ENCODE measurements around the gene HTT. TPM values are rescaled to one million over a fixed set of nuclear protein-coding genes. Genes with fewer than 3 reads are reported as not detected.

HTT gene
- total and polyA plus RNA-seq, 2 of the 8 experiments (the other 6 are each of a cell fraction or from before 2014, with no cell fraction given): 24.0 to 71.0 TPM

GRCh38 chr4:3107271-3107670, 32.8 kb downstream of the HTT start:
- H3K9ac ChIP-seq (replicated peaks in 1 of 4; ENCODE audit: extremely low read depth in 1 of 4, low read depth in 3 of 4, low read length in 3 of 4): no peak overlapping the region
- no peak overlapping the region for H2BK20ac ChIP-seq (ENCODE audit: low read length)
- DNase-seq (ENCODE audit: low read depth in 1 of 2, low spot score in 2 of 2) (no peak), FAIRE-seq (no peak)
- no peak overlapping the region; the same call in 1 of the 2 replicates for H4K8ac ChIP-seq (ENCODE audit: extremely low read depth, insufficient read depth, low read length)
- H3K4me2 ChIP-seq (ENCODE audit: insufficient read depth in 1 of 2, low read depth in 2 of 2, low read length in 2 of 2): no peak overlapping the region
- no peak overlapping the region for H2AFZ ChIP-seq (ENCODE audit: low read length)
- no peak overlapping the region for H3K27ac ChIP-seq (ENCODE audit: low read depth, low read length)
- H3K18ac ChIP-seq (ENCODE audit: extremely low read depth, low read length): no peak overlapping the region
- peaks cover 6% of the 10 kb centered on the region for H3K79me1 ChIP-seq (ENCODE audit: low read depth, low read length)
- H3K36me3 ChIP-seq (ENCODE audit: control insufficient read depth in 2 of 4, insufficient read depth in 4 of 4, low read length in 3 of 4): peaks cover 19 to 47% (median 27%) of the 10 kb centered on the region in 4 experiments
- no peaks in the 10 kb centered on the region for H3K4me1 ChIP-seq (replicated peaks in 1 of 4; ENCODE audit: control insufficient read depth in 3 of 4, insufficient read depth in 4 of 4, low read length in 3 of 4)
- no peak overlapping the region for H4K91ac ChIP-seq (replicated peaks; ENCODE audit: insufficient read length, low read length)
- H2BK120ac ChIP-seq (replicated peaks; ENCODE audit: low read depth, low read length): no peak overlapping the region
- H2BK15ac ChIP-seq (ENCODE audit: low read length): no peak overlapping the region
- H4K20me1 ChIP-seq (replicated peaks in 1 of 2; ENCODE audit: control insufficient read depth in 1 of 2, insufficient read depth in 2 of 2, low read length in 2 of 2): peaks cover 2 to 7% of the 10 kb centered on the region in 2 experiments
- no peak overlapping the region for H3K14ac ChIP-seq (ENCODE audit: insufficient read length)
- WGBS, 2 experiments (ENCODE audit: extremely low coverage in 1 of 2, insufficient coverage in 1 of 2, insufficient read length in 1 of 2, insufficient replicate concordance in 2 of 2, low coverage in 1 of 2, low lambda C conversion rate in 2 of 2, missing lambda C conversion rate in 1 of 2): 95% methylated on average over 5 of the region's 5 CpGs; no CpG with 5 or more reads in 1 of the 2 experiments
- no peak overlapping the region for H3K56ac ChIP-seq (replicated peaks; ENCODE audit: insufficient read length, low read depth, low read length)
- no peaks in the 10 kb centered on the region for H3K9me3 ChIP-seq (ENCODE audit: insufficient read depth in 2 of 2, low read depth in 1 of 2, low read length in 1 of 2)
- no peak overlapping the region for H3K4me3 ChIP-seq (ENCODE audit: extremely low read depth in 1 of 4, insufficient read depth in 2 of 4, low read depth in 3 of 4, low read length in 4 of 4)
- H3K27me3 ChIP-seq (replicated peaks in 1 of 4; ENCODE audit: control insufficient read depth in 3 of 4, extremely low read depth in 1 of 4, insufficient read depth in 3 of 4, low read length in 3 of 4): no peaks in the 10 kb centered on the region
- CTCF ChIA-PET (ENCODE audit: partially characterized antibody): interaction anchor here (0.6 to 2.2 kb wide), 23 partner anchors 9 to 259 kb away, joined by 3 to 10 read pairs (median 4); partner anchors contain the start of gene MSANTD1
- no peak overlapping the region for H3K23ac ChIP-seq (ENCODE audit: insufficient read length)
- peaks cover 0 to 6% of the 10 kb centered on the region in 2 experiments; a peak in 2 of 4 replicates for H3K79me2 ChIP-seq (ENCODE audit: control insufficient read depth in 1 of 2, insufficient read depth in 2 of 2, low read length in 2 of 2)
- H2BK5ac ChIP-seq (ENCODE audit: low read depth, low read length): no peak overlapping the region
- no peaks in the 10 kb centered on the region for H3K23me2 ChIP-seq (ENCODE audit: low read depth, low read length)
- no peak overlapping the region for H2BK12ac ChIP-seq (ENCODE audit: low read depth, low read length)
- POLR2A ChIA-PET (ENCODE audit: partially characterized antibody): no interaction called here
- no peak overlapping the region for H4K5ac ChIP-seq (ENCODE audit: insufficient read length, low read depth, low read length)
- H2AK5ac ChIP-seq (ENCODE audit: low read depth, low read length): no peak overlapping the region
- no peak overlapping the region for H3K4ac ChIP-seq (replicated peaks; ENCODE audit: insufficient read length, low read depth, low read length)
- TF ChIP-seq TAF1 (IDR thresholded peaks at IDR 0.05; ENCODE audit: low read depth, low read length) (no peak), TBP (IDR thresholded peaks at IDR 0.05; ENCODE audit: low read depth, low read length) (no peak), SP4 (IDR thresholded peaks at IDR 0.05; ENCODE audit: low read length) (no peak), CHD2 (IDR thresholded peaks at IDR 0.05; ENCODE audit: low read length) (no peak), SRF (IDR thresholded peaks at IDR 0.05; ENCODE audit: low read depth, low read length) (no peak), RXRA (IDR thresholded peaks at IDR 0.05; ENCODE audit: insufficient read depth, low read depth, low read length) (no peak), SUZ12 (IDR thresholded peaks at IDR 0.05; ENCODE audit: low read length) (no peak), RNF2 (IDR thresholded peaks at IDR 0.05; ENCODE audit: borderline replicate concordance, low read depth, low read length, missing control alignments, poor library complexity, severe bottlenecking) (no peak), EP300 (IDR thresholded peaks at IDR 0.05; ENCODE audit: borderline replicate concordance in 1 of 2, low read depth in 2 of 2, low read length in 2 of 2) (no peak), MAFK (IDR thresholded peaks at IDR 0.05; ENCODE audit: low read depth, low read length) (no peak), SIRT6 (IDR thresholded peaks at IDR 0.05; ENCODE audit: low read length) (no peak), BCL11A (IDR thresholded peaks at IDR 0.05; ENCODE audit: low read depth in 2 of 2, low read length in 2 of 2) (no peak), NRF1 (IDR thresholded peaks at IDR 0.05; ENCODE audit: low read depth, low read length) (no peak), SIN3A (conservative IDR thresholded peaks at IDR 0.05 in 1 of 2, IDR thresholded peaks at IDR 0.05 in 1 of 2; ENCODE audit: low read depth in 1 of 2, low read length in 2 of 2) (no peak), SP2 (IDR thresholded peaks at IDR 0.05; ENCODE audit: low read length) (no peak)
